Body of pancreas (tissue), 4 donors: ENCODE measurements around the gene CREB5.

Source experiments
- POLR2A ChIP-seq, 3 donors: fragments of 450-650 bp; IDR thresholded peaks; one replicate each; pipeline ENCODE4 v1.6.1; 2016; ENCODE audit warnings: antibody characterized with exemption in 3 of 3, mild to moderate bottlenecking in 2 of 3
- TF ChIP-seq, protein P1 (sequence below), 7 experiments: fragments of 450-650 bp in 4 of 7; fragments of 200-600 bp in 3 of 7; sonication (generic) in 3 of 7; IDR thresholded peaks; one replicate each; pipeline ENCODE4 v1.5.1; 2016 to 2019; ENCODE audit warnings: antibody characterized with exemption in 7 of 7

DNA sequence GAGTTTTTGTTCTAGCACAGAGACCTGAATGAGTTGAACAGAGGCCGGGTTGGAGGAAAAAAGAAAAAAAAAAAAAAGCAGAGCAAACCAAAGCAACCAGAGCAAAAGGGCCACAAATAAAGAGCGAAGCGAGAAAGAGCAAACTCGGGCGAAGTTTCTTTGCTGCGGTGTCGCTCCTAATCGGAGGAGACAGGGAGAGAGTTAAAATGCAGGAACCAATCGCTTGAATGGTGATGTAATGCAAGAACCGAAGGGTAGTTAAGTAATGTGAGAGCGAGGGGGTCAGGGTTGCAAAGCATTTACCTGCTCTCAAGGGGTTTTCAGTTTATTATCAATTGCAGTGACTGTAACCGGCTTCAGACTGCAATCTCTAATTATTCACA is 274.1 kb downstream of the CREB5 start:
- TF ChIP-seq POLR2A (IDR thresholded peaks at IDR 0.05) = no peak
- TF ChIP-seq, protein P1, sequence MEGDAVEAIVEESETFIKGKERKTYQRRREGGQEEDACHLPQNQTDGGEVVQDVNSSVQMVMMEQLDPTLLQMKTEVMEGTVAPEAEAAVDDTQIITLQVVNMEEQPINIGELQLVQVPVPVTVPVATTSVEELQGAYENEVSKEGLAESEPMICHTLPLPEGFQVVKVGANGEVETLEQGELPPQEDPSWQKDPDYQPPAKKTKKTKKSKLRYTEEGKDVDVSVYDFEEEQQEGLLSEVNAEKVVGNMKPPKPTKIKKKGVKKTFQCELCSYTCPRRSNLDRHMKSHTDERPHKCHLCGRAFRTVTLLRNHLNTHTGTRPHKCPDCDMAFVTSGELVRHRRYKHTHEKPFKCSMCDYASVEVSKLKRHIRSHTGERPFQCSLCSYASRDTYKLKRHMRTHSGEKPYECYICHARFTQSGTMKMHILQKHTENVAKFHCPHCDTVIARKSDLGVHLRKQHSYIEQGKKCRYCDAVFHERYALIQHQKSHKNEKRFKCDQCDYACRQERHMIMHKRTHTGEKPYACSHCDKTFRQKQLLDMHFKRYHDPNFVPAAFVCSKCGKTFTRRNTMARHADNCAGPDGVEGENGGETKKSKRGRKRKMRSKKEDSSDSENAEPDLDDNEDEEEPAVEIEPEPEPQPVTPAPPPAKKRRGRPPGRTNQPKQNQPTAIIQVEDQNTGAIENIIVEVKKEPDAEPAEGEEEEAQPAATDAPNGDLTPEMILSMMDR (IDR thresholded peaks at IDR 0.05) = no peak
